GM06990 (cell line): ENCODE data around the gene SLC6A7.

Experiments used
- DNase-seq: peaks from one replicate; pipeline ENCODE4 v3.0.0-alpha.2; 2011; ENCODE audit not compliant: insufficient read length; ENCODE audit errors: extremely low read depth
- H3K27me3 ChIP-seq: replicated peaks from 2 replicates; pipeline ENCODE4 v1.6.0; 2011; ENCODE audit warnings: low read length; ENCODE audit not compliant: control insufficient read depth, insufficient read depth
- H3K36me3 ChIP-seq: 2 replicates; pipeline ENCODE4 v1.5.1; 2011; ENCODE audit warnings: low read length; ENCODE audit not compliant: control insufficient read depth, insufficient read depth
- H3K4me3 ChIP-seq: replicated peaks from 2 replicates; pipeline ENCODE4 v1.5.1; 2011; ENCODE audit warnings: low read depth, mild to moderate bottlenecking, control low read depth, low read length
- CTCF ChIP-seq: IDR thresholded peaks from 2 replicates; pipeline ENCODE4 v1.5.1; 2011; ENCODE audit warnings: low read length, control low read depth, mild to moderate bottlenecking, inconsistent platforms; ENCODE audit not compliant: insufficient read depth, poor library complexity, severe bottlenecking

SLC6A7 gene

GRCh38 chr5:150166037-150166649 lies 23.7 kb upstream of the SLC6A7 start:
- no peak for DNase-seq
- Histone ChIP-seq H3K27me3 (peaks cover 2% of the 10 kb centered on the region; the same call in 1 of the 2 replicates), H3K36me3 (no peaks in the 10 kb centered on the region), H3K4me3 (no peak overlapping the region)
- no peak for TF ChIP-seq CTCF

GRCh38 chr5:150166650-150167511 lies 23.0 kb upstream of the SLC6A7 start, which contains the start of gene CDX1:
CDX1 (plus strand) TSS chr5:150166778; CDS start chr5:150166877, 99 bp downstream.
- Histone ChIP-seq H3K4me3 (no peak within 1 kb of the TSS), H3K36me3 (no peaks in the 10 kb centered on the region), H3K27me3 (peaks cover 2% of the 10 kb centered on the region; the same call in 1 of the 2 replicates)
- no peak for DNase-seq
- TF ChIP-seq CTCF: no peak

GRCh38 chr5:150167512-150167850 lies 22.4 kb upstream of the SLC6A7 start:
- no peak overlapping the region for H3K4me3 ChIP-seq
- H3K27me3 ChIP-seq: peaks cover 2% of the 10 kb centered on the region; the same call in 1 of the 2 replicates
- H3K36me3 ChIP-seq: no peaks in the 10 kb centered on the region
- no peak for TF ChIP-seq CTCF
- DNase-seq: no peak

- DNase-seq: no peak
- no peak overlapping the region for H3K4me3 ChIP-seq
- no peaks in the 10 kb centered on the region for H3K36me3 ChIP-seq
- peaks cover 2% of the 10 kb centered on the region; the same call in 1 of the 2 replicates for H3K27me3 ChIP-seq
- no peak for TF ChIP-seq CTCF
These were observed 22.0 kb upstream of the SLC6A7 start for GRCh38 chr5:150167908-150168307.

GRCh38 chr5:150168864-150169263 lies 21.0 kb upstream of the SLC6A7 start:
- peaks cover 2% of the 10 kb centered on the region; the same call in 1 of the 2 replicates for H3K27me3 ChIP-seq
- H3K36me3 ChIP-seq: no peaks in the 10 kb centered on the region
- no peak overlapping the region for H3K4me3 ChIP-seq
- DNase-seq: no peak
- no peak for TF ChIP-seq CTCF
